ENCODE results near the gene MORN5.

- TF ChIP-seq CTCF (conservative IDR thresholded peaks at IDR 0.05; ENCODE audit: low read depth in 2 of 2), result no peak
- TF ChIP-seq EZH2 (IDR thresholded peaks at IDR 0.05; ENCODE audit: low read depth, unreplicated experiment), result peak; percentile 53
- TF ChIP-seq POLR2AphosphoS5 (IDR thresholded peaks at IDR 0.05; ENCODE audit: low read depth), result no peak
- no peak for TF ChIP-seq EZH2phosphoT487 (IDR thresholded peaks at IDR 0.05; ENCODE audit: unreplicated experiment)
- TF ChIP-seq NANOG (IDR thresholded peaks at IDR 0.05; ENCODE audit: borderline replicate concordance), result no peak
Observed at GRCh38 chr9:122213102-122213588, 53.4 kb downstream of the MORN5 start.
